ENCODE measurements around the gene SEC31B. TPM values are rescaled to one million over a fixed set of nuclear protein-coding genes. Genes with fewer than 3 reads are reported as not detected.

The SEC31B gene
- polyA plus RNA-seq, 1 donor (not counting 4 experiments of a cell fraction or from before 2014, with no cell fraction given): 4.9 TPM

- Histone ChIP-seq H2AFZ (ENCODE audit: control insufficient read depth, low read length) (no peak overlapping the region), H3K36me3 (ENCODE audit: control insufficient read depth in 2 of 2, extremely low read depth in 1 of 2, insufficient read depth in 2 of 2, low read length in 2 of 2) (peaks cover 3% of the 10 kb centered on the region in 2 experiments), H3K4me3 (ENCODE audit: control insufficient read depth in 2 of 3, extremely low read depth in 1 of 3, insufficient read depth in 2 of 3, low read depth in 1 of 3, low read length in 3 of 3) (no peak overlapping the region), H4K20me1 (ENCODE audit: control insufficient read depth, extremely low read depth, insufficient read depth, low read length) (no peaks in the 10 kb centered on the region), H3K4me2 (ENCODE audit: control insufficient read depth, extremely low read depth, insufficient read depth, low read depth, low read length) (no peak overlapping the region), H3K9ac (ENCODE audit: control insufficient read depth, extremely low read depth, insufficient read depth, low read length) (no peak overlapping the region), H3K27me3 (ENCODE audit: control insufficient read depth, extremely low read depth, insufficient read depth, low read length) (no peaks in the 10 kb centered on the region), H3K4me1 (ENCODE audit: control insufficient read depth, extremely low read depth, insufficient read depth, low read length) (peaks cover 18% of the 10 kb centered on the region), H3K27ac (ENCODE audit: control insufficient read depth, insufficient read depth, low read length) (no peak overlapping the region), H3K9me1 (ENCODE audit: control insufficient read depth, extremely low read depth, insufficient read depth, low read length) (no peaks in the 10 kb centered on the region), H3K9me3 (ENCODE audit: control insufficient read depth, low read depth, low read length) (no peaks in the 10 kb centered on the region), H3K79me2 (ENCODE audit: control insufficient read depth, insufficient read depth, low read length) (peaks cover 26% of the 10 kb centered on the region)
- TF ChIP-seq CTCF (optimal IDR thresholded peaks at IDR 0.05 in 1 of 3, IDR thresholded peaks at IDR 0.05 in 1 of 3, conservative IDR thresholded peaks at IDR 0.05 in 1 of 3; ENCODE audit: extremely low read depth in 1 of 3, insufficient read depth in 2 of 3, low read length in 3 of 3) (no peak), EZH2 (IDR thresholded peaks at IDR 0.05; ENCODE audit: low read length) (no peak)
- no peak for FAIRE-seq
- no peak for DNase-seq (ENCODE audit: low read depth, low spot score)
- dilution Hi-C loops (cut with MboI; ENCODE audit: extremely low pct_ligation_motif_present, low sequenced_read_pairs): no loop called here
Measured at GRCh38 chr10:100531761-100532160, 12.1 kb upstream of the SEC31B start.

GRCh38 chr10:100529475-100530298 lies 10.0 kb upstream of the SEC31B start, which contains the start of gene NDUFB8:
TSS of gene NDUFB8 (minus strand) at chr10:100529871. CDS start at chr10:100529851, 20 bp downstream.
- Histone ChIP-seq H3K36me3 (ENCODE audit: control insufficient read depth in 2 of 2, extremely low read depth in 1 of 2, insufficient read depth in 2 of 2, low read length in 2 of 2) (peaks cover 10 to 15% of the 10 kb centered on the region in 2 experiments), H3K9me3 (ENCODE audit: control insufficient read depth, low read depth, low read length) (no peaks in the 10 kb centered on the region), H4K20me1 (ENCODE audit: control insufficient read depth, extremely low read depth, insufficient read depth, low read length) (no peaks in the 10 kb centered on the region), H3K79me2 (ENCODE audit: control insufficient read depth, insufficient read depth, low read length) (peaks cover 17% of the 10 kb centered on the region), H3K27ac (ENCODE audit: control insufficient read depth, insufficient read depth, low read length) (peak within 1 kb of the TSS; percentile 83), H2AFZ (ENCODE audit: control insufficient read depth, low read length) (peak within 1 kb of the TSS; percentile 98), H3K4me2 (ENCODE audit: control insufficient read depth, extremely low read depth, insufficient read depth, low read depth, low read length) (peak within 1 kb of the TSS; percentile 99), H3K9me1 (ENCODE audit: control insufficient read depth, extremely low read depth, insufficient read depth, low read length) (no peaks in the 10 kb centered on the region), H3K4me1 (ENCODE audit: control insufficient read depth, extremely low read depth, insufficient read depth, low read length) (peaks cover 13% of the 10 kb centered on the region), H3K27me3 (ENCODE audit: control insufficient read depth, extremely low read depth, insufficient read depth, low read length) (no peaks in the 10 kb centered on the region), H3K4me3 (ENCODE audit: control insufficient read depth in 2 of 3, extremely low read depth in 1 of 3, insufficient read depth in 2 of 3, low read depth in 1 of 3, low read length in 3 of 3) (peak within 1 kb of the TSS; percentile 85 to 93 (median 91)), H3K9ac (ENCODE audit: control insufficient read depth, extremely low read depth, insufficient read depth, low read length) (peak within 1 kb of the TSS; percentile 95)
- dilution Hi-C loops (cut with MboI; ENCODE audit: extremely low pct_ligation_motif_present, low sequenced_read_pairs): no loop called here
- FAIRE-seq: peak; percentile 44
- DNase-seq (ENCODE audit: low read depth, low spot score): no peak
- no peak for TF ChIP-seq CTCF (optimal IDR thresholded peaks at IDR 0.05 in 1 of 3, IDR thresholded peaks at IDR 0.05 in 1 of 3, conservative IDR thresholded peaks at IDR 0.05 in 1 of 3; ENCODE audit: extremely low read depth in 1 of 3, insufficient read depth in 2 of 3, low read length in 3 of 3)
- TF ChIP-seq EZH2 (IDR thresholded peaks at IDR 0.05; ENCODE audit: low read length): no peak
